ENCODE results near the gene MED13L.
A peak's percentile ranks its signal among the peaks of the same experiment; 100 is the strongest.

The MED13L gene

GRCh38 chr12:116074686-116075085 is 202.8 kb downstream of the MED13L start:
- no peak for TF ChIP-seq JUND (IDR thresholded peaks at IDR 0.05; ENCODE audit: low read depth)
- DNase-seq (ENCODE audit: low read depth in 1 of 2, low spot score in 1 of 2), result no peak
- in situ Hi-C loops (cut with HindIII; ENCODE audit: low pct_unique_long_range_greater_than_20kb, low sequenced_read_pairs), result no loop called here

- in situ Hi-C loops (cut with HindIII; ENCODE audit: low pct_unique_long_range_greater_than_20kb, low sequenced_read_pairs), result no loop called here
- no peak for TF ChIP-seq JUND (IDR thresholded peaks at IDR 0.05; ENCODE audit: low read depth)
Observed at GRCh38 chr12:116071555-116072230, 205.8 kb downstream of the MED13L start.

GRCh38 chr12:116070444-116070843 is 207.0 kb downstream of the MED13L start:
- in situ Hi-C loops (cut with HindIII; ENCODE audit: low pct_unique_long_range_greater_than_20kb, low sequenced_read_pairs), result no loop called here
- no peak for DNase-seq (ENCODE audit: low read depth in 1 of 2, low spot score in 1 of 2)
- TF ChIP-seq JUND (IDR thresholded peaks at IDR 0.05; ENCODE audit: low read depth), result peak; percentile 34; the same call in 1 of the 2 replicates

More at GRCh38 chr12:116071555-116072230, 205.8 kb downstream of the MED13L start:
- DNase-seq (ENCODE audit: low read depth in 1 of 2, low spot score in 1 of 2), result no peak

- in situ Hi-C loops (cut with HindIII; ENCODE audit: low pct_unique_long_range_greater_than_20kb, low sequenced_read_pairs), result no loop called here
- no peak for DNase-seq (ENCODE audit: low read depth in 1 of 2, low spot score in 1 of 2)
- no peak for TF ChIP-seq JUND (IDR thresholded peaks at IDR 0.05; ENCODE audit: low read depth)
Observed at GRCh38 chr12:116069943-116070342, 207.6 kb downstream of the MED13L start.

- no peak for DNase-seq (ENCODE audit: low read depth in 1 of 2, low spot score in 1 of 2)
- no peak for TF ChIP-seq JUND (IDR thresholded peaks at IDR 0.05; ENCODE audit: low read depth)
- in situ Hi-C loops (cut with HindIII; ENCODE audit: low pct_unique_long_range_greater_than_20kb, low sequenced_read_pairs), result no loop called here
Observed at GRCh38 chr12:116068853-116069252, 208.6 kb downstream of the MED13L start.

- TF ChIP-seq JUND (IDR thresholded peaks at IDR 0.05; ENCODE audit: low read depth), result no peak
- in situ Hi-C loops (cut with HindIII; ENCODE audit: low pct_unique_long_range_greater_than_20kb, low sequenced_read_pairs), result no loop called here
Observed at GRCh38 chr12:116068371-116068770, 209.1 kb downstream of the MED13L start.

GRCh38 chr12:116067892-116068291 is 209.6 kb downstream of the MED13L start:
- in situ Hi-C loops (cut with HindIII; ENCODE audit: low pct_unique_long_range_greater_than_20kb, low sequenced_read_pairs), result no loop called here
- 0 out of 2 replicates have a peak, but pooled peaks have one; percentile 3 for TF ChIP-seq JUND (IDR thresholded peaks at IDR 0.05; ENCODE audit: low read depth)
- DNase-seq (ENCODE audit: low read depth in 1 of 2, low spot score in 1 of 2), result no peak

More at GRCh38 chr12:116068371-116068770, 209.1 kb downstream of the MED13L start:
- DNase-seq (ENCODE audit: low read depth in 1 of 2, low spot score in 1 of 2), result no peak

- peak in 1 of 2 experiments; percentile 69 for DNase-seq (ENCODE audit: low read depth in 1 of 2, low spot score in 1 of 2)
- in situ Hi-C loops (cut with HindIII; ENCODE audit: low pct_unique_long_range_greater_than_20kb, low sequenced_read_pairs), result no loop called here
- no peak for TF ChIP-seq JUND (IDR thresholded peaks at IDR 0.05; ENCODE audit: low read depth)
Observed at GRCh38 chr12:116066381-116067230, 210.9 kb downstream of the MED13L start.

GRCh38 chr12:116065606-116066005 is 211.9 kb downstream of the MED13L start:
- no peak for DNase-seq (ENCODE audit: low read depth in 1 of 2, low spot score in 1 of 2)
- in situ Hi-C loops (cut with HindIII; ENCODE audit: low pct_unique_long_range_greater_than_20kb, low sequenced_read_pairs), result no loop called here
- no peak for TF ChIP-seq JUND (IDR thresholded peaks at IDR 0.05; ENCODE audit: low read depth)

GRCh38 chr12:116064493-116064892 is 213.0 kb downstream of the MED13L start:
- in situ Hi-C loops (cut with HindIII; ENCODE audit: low pct_unique_long_range_greater_than_20kb, low sequenced_read_pairs), result no loop called here
- peak in 1 of 2 experiments; percentile 49 for DNase-seq (ENCODE audit: low read depth in 1 of 2, low spot score in 1 of 2)
- TF ChIP-seq JUND (IDR thresholded peaks at IDR 0.05; ENCODE audit: low read depth), result no peak

GRCh38 chr12:116062698-116063097 is 214.8 kb downstream of the MED13L start:
- no peak for DNase-seq (ENCODE audit: low read depth in 1 of 2, low spot score in 1 of 2)
- TF ChIP-seq JUND (IDR thresholded peaks at IDR 0.05; ENCODE audit: low read depth), result no peak
- in situ Hi-C loops (cut with HindIII; ENCODE audit: low pct_unique_long_range_greater_than_20kb, low sequenced_read_pairs), result no loop called here

GRCh38 chr12:116060764-116061163 is 216.7 kb downstream of the MED13L start:
- no peak for TF ChIP-seq JUND (IDR thresholded peaks at IDR 0.05; ENCODE audit: low read depth)
- in situ Hi-C loops (cut with HindIII; ENCODE audit: low pct_unique_long_range_greater_than_20kb, low sequenced_read_pairs), result no loop called here
- no peak for DNase-seq (ENCODE audit: low read depth in 1 of 2, low spot score in 1 of 2)

- in situ Hi-C loops (cut with HindIII; ENCODE audit: low pct_unique_long_range_greater_than_20kb, low sequenced_read_pairs), result no loop called here
- DNase-seq (ENCODE audit: low read depth in 1 of 2, low spot score in 1 of 2), result no peak
- TF ChIP-seq JUND (IDR thresholded peaks at IDR 0.05; ENCODE audit: low read depth), result no peak
Observed at GRCh38 chr12:116059904-116060303, 217.6 kb downstream of the MED13L start.

All from T47D (cell line).